HG03354 (cell line): ENCODE results near the gene PDE4DIP.
"Not testable (repeated sequence)": the region's sequence is repeated elsewhere in the genome, so short reads cannot be mapped to it uniquely, and the experiment has no call there.

ENCODE experiments used
- ATAC-seq: cut with Tn5 transposase; IDR thresholded peaks from one replicate; pipeline ENCODE4 v1.9.1; 2021; ENCODE audit warnings: mild to moderate bottlenecking; ENCODE audit not compliant: unreplicated experiment, poor library complexity, severe bottlenecking

PDE4DIP gene

GRCh38 chr1:149015522-149015921, 171.3 kb downstream of the PDE4DIP start:
- not testable (repeated sequence) for ATAC-seq

GRCh38 chr1:149016626-149017025, 172.4 kb downstream of the PDE4DIP start:
- not testable (repeated sequence) for ATAC-seq

GRCh38 chr1:149018577-149018976, 174.3 kb downstream of the PDE4DIP start:
- ATAC-seq: not testable (repeated sequence)

GRCh38 chr1:149024327-149024726, 180.1 kb downstream of the PDE4DIP start:
- ATAC-seq: not testable (repeated sequence)

- not testable (repeated sequence) for ATAC-seq
Observed at GRCh38 chr1:149033916-149034315, 189.7 kb downstream of the PDE4DIP start.

- ATAC-seq: not testable (repeated sequence)
Observed at GRCh38 chr1:149043056-149043455, 198.8 kb downstream of the PDE4DIP start.

GRCh38 chr1:149064611-149065010, 220.4 kb downstream of the PDE4DIP start:
- not testable (repeated sequence) for ATAC-seq

GRCh38 chr1:149075505-149076127, 231.4 kb downstream of the PDE4DIP start:
- ATAC-seq: not testable (repeated sequence)
